HG03575 (cell line): ENCODE results near the gene UBE2F.

Experiments used
- ATAC-seq: cut with Tn5 transposase; IDR thresholded peaks from one replicate; pipeline ENCODE4 v1.9.1; 2021; ENCODE audit not compliant: unreplicated experiment, insufficient number of reproducible peaks, low FRiP score; ENCODE audit errors: extremely low read depth

UBE2F gene

GRCh38 chr2:238006510-238006909, 39.7 kb downstream of the UBE2F start:
- no peak for ATAC-seq

DNA sequence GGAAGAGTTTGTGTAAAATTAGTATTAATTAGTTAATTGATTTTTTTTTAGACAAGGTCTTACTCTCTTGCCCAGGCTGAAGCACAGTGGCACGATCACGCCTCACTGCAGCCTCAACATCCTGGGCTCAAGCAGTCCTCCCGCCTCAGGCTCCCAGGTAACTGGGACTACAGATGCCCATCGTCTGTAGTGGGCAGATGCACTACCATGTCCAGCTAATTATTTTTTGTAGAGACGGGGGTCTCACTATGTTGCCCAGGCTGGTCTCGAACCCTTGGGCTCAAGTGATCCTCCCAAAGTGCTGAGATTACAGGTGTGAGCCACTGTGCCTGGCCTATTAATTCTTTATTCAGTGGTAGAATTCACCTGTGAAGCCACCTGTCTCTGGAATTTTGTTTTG, 41.1 kb downstream of the UBE2F start:
- no peak for ATAC-seq

GRCh38 chr2:238009563-238009962, 42.7 kb downstream of the UBE2F start:
- ATAC-seq, result no peak

GRCh38 chr2:238010572-238010971, 43.8 kb downstream of the UBE2F start:
- ATAC-seq, result no peak

GRCh38 chr2:238013806-238014205, 47.0 kb downstream of the UBE2F start:
- ATAC-seq, result no peak

GRCh38 chr2:238015705-238016104, 48.9 kb downstream of the UBE2F start:
- no peak for ATAC-seq

GRCh38 chr2:238016526-238016925, 49.7 kb downstream of the UBE2F start:
- ATAC-seq, result no peak

GRCh38 chr2:238019962-238020361, 53.1 kb downstream of the UBE2F start:
- ATAC-seq, result no peak

GRCh38 chr2:238020816-238021215, 54.0 kb downstream of the UBE2F start:
- ATAC-seq, result no peak

DNA sequence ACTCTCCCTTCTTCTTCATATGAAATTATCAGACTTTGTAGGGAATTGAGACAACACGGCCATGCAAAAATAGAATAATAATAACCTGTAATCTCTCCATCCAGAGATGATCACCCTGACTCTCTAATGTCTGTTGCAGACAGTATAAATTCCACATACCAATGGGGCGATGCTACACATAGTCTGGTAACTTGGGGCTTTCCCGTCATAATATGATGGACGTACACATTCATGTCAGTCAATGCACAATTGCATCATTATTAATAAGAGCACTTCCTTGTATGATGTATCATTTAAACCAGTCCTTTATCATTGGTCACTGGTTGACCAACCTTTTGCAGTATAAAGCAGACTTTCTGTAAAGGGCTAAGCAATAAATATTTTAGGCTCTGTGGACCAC, 54.5 kb downstream of the UBE2F start:
- no peak for ATAC-seq

- ATAC-seq, result no peak
Observed at GRCh38 chr2:238022594-238023157, 55.9 kb downstream of the UBE2F start.

DNA sequence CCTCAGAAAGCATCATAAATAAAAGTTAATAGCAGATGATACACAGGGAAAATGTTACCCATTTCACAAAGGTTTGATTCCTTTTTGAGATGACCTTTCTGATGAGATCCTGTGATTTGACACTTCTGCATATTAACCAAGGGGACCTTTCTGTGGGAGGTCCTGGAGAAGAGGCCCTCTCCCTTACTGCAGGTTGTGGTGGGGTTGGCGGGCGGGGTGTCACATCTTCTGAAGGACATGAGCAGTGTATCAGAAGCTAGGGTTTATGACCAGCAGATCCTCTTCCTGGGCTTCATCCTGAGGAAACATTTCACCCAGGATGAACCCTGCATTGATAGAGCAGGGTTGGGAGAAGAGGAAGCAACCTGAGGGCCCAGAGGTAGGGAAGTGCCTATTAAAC, 56.8 kb downstream of the UBE2F start:
- ATAC-seq, result no peak

GRCh38 chr2:238024986-238025385, 58.2 kb downstream of the UBE2F start:
- ATAC-seq, result no peak

- ATAC-seq, result no peak
Observed at GRCh38 chr2:238025741-238026360, 59.0 kb downstream of the UBE2F start.

- no peak for ATAC-seq
Observed at GRCh38 chr2:238027058-238027457, 60.2 kb downstream of the UBE2F start.

GRCh38 chr2:238027591-238028415, 61.0 kb downstream of the UBE2F start:
- no peak for ATAC-seq

- ATAC-seq, result no peak
Observed at GRCh38 chr2:238029853-238030252, 63.0 kb downstream of the UBE2F start.

DNA sequence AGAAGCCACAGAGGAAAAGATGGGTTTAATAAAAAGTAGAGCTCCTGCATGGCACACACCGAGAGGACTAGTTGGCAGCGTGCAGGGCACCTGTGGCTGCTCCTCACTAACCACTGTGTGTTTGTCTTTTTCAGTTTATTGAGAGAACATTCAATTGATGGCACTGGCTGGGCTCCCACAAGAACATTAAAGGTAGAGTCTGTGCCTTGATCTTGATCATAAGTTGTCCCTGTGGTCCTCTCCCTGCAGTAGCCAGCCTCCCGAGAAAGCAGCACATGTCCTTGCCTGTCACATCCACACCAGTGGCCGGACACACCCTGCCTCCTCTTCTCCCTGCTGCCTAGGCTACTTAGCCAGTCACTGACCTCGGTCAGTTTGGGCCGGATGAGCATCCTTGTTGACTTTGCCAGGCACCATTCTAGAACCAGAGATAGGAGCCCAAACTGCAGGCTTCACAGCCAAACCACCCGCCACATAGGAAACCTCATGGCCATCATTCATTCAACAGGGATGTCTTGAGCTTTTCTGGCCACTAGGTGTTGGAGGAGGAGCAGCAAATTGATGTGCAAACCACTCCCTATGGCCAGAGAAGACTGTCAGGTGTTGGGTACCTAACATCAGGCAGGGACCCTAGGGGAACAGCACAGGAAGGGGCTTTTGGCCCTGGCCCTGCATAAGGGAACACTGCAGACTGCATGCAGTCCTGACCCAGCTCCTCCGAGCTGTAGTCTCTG, 63.8 kb downstream of the UBE2F start:
- ATAC-seq, result no peak

DNA sequence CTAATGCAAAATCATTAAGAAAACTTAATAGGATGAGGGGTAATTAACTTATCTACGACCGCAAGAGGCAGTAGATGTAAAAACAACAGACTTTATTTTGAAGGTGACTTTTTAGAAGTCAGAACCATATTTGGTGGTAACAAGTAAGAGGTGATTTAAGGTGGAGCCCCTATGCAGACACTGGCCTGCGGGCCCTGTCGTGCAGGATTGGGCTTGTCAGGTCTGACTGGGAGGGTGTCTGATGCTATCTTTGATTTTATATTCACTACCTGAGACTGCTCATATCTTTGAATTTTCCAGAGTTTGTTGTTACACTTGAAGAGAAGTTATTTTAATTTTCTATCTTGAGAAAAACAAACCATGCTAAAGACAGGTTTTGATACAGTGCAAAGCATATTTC, 64.9 kb downstream of the UBE2F start:
- ATAC-seq, result no peak
